Measurements from ENCODE around the gene CCER1.

CCER1 gene

GRCh38 chr12:90969851-90970250 is 14.9 kb upstream of the CCER1 start:
- in situ Hi-C loops (cut with MboI; ENCODE audit: low sequenced_read_pairs), result loop anchor here (25.0 kb wide), 1 partner anchor 367 kb away; no protein-coding TSS in a partner anchor

DNA sequence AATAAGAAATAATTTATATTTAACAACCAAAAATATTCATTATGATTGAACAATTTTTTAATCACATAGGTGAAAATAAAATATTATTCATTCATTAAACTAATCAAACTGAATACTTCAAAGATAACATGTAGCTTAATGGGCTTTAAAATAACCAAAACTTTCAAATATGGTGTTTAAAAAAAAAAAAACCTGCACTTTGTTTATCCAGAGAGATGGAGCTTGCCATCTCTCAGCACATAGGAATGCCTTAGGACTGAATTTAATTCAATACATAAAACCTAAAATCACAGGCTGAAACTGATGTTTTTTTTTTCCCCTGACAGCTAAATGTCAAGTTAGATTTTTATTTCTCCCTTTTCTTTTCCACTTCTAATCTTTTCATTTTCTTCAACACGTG is 14.4 kb upstream of the CCER1 start:
- in situ Hi-C loops (cut with MboI; ENCODE audit: low sequenced_read_pairs), result loop anchor here (25.0 kb wide), 1 partner anchor 368 kb away; no protein-coding TSS in a partner anchor

GRCh38 chr12:90965204-90965603 is 10.2 kb upstream of the CCER1 start:
- in situ Hi-C loops (cut with MboI; ENCODE audit: low sequenced_read_pairs), result loop anchor here (25.0 kb wide), 1 partner anchor 372 kb away; no protein-coding TSS in a partner anchor

- in situ Hi-C loops (cut with MboI; ENCODE audit: low sequenced_read_pairs), result loop anchor here (25.0 kb wide), 1 partner anchor 373 kb away; no protein-coding TSS in a partner anchor
These were observed 9.6 kb upstream of the CCER1 start for GRCh38 chr12:90964616-90965015.

GRCh38 chr12:90963946-90964345 is 9.0 kb upstream of the CCER1 start:
- in situ Hi-C loops (cut with MboI; ENCODE audit: low sequenced_read_pairs), result loop anchor here (25.0 kb wide), 1 partner anchor 373 kb away; no protein-coding TSS in a partner anchor

GRCh38 chr12:90961154-90961553 is 6.2 kb upstream of the CCER1 start:
- in situ Hi-C loops (cut with MboI; ENCODE audit: low sequenced_read_pairs), result loop anchor here (25.0 kb wide), 1 partner anchor 376 kb away; no protein-coding TSS in a partner anchor

- in situ Hi-C loops (cut with MboI; ENCODE audit: low sequenced_read_pairs), result loop anchor here (25.0 kb wide), 1 partner anchor 378 kb away; no protein-coding TSS in a partner anchor
These were observed 4.7 kb upstream of the CCER1 start for GRCh38 chr12:90959538-90960139.

GRCh38 chr12:90959032-90959431 is 4.1 kb upstream of the CCER1 start:
- in situ Hi-C loops (cut with MboI; ENCODE audit: low sequenced_read_pairs), result loop anchor here (25.0 kb wide), 1 partner anchor 378 kb away; no protein-coding TSS in a partner anchor

GRCh38 chr12:90958347-90958746 is 3.4 kb upstream of the CCER1 start:
- in situ Hi-C loops (cut with MboI; ENCODE audit: low sequenced_read_pairs), result loop anchor here (25.0 kb wide), 1 partner anchor 379 kb away; no protein-coding TSS in a partner anchor

GRCh38 chr12:90954428-90954827 is 548 bp downstream of the CCER1 start:
- in situ Hi-C loops (cut with MboI; ENCODE audit: low sequenced_read_pairs), result loop anchor here (25.0 kb wide), 1 partner anchor 383 kb away; no protein-coding TSS in a partner anchor

DNA sequence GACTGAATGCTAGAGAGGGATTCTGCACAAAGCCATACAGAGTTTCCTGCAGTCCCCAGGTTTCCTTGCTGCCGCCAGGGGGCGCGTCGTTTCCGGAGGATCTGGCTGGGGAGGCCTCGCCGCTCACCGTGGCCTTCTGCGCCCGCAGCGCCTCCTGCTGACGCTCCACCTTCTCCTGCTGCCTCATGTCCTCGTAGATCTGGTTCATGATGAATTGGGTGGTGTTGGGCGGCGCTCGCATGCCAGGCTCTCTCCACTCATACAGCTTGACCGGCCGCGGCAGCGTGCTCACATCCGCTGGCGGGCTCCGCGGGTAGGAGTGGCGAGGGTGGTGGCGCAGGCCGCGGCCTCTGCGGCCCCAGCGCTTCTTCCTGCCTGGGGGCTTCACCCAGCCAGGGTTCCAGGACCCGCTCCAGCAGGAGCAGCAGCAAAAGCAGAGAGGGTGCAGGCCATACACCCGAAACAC is 987 bp downstream of the CCER1 start:
- in situ Hi-C loops (cut with MboI; ENCODE audit: low sequenced_read_pairs), result loop anchor here (25.0 kb wide), 1 partner anchor 383 kb away; no protein-coding TSS in a partner anchor

DNA sequence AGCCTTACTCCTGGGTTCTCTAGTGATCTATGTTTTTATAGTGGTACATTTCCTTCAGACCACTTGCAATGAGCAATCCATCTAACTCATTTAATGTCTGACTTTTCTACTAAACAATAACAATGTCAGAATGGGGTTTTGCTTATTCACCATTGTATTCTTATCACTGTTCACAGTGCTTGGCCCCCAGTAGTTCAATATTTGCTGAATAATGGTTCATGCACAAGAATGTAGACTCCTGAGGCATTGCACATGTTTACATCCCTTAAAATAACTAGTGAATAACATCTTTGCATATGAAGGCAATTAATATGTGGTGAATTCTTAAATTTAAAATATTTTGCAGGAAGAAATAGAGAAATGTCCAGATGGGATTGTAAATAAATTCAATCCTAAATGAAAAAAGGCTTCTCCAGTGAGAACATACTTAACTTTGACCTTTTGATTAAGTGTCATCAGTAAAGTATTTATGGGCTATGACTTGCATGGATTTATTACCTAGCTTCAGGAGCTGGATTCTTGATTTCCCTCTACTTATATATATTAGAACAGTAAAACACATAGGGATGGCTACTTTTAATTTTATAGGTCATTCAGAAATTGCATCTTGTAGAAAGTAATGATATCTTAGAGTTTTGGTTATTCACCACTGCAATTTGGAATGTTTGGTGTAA is 3.4 kb downstream of the CCER1 start:
- in situ Hi-C loops (cut with MboI; ENCODE audit: low sequenced_read_pairs), result loop anchor here (25.0 kb wide), 1 partner anchor 386 kb away; no protein-coding TSS in a partner anchor

- in situ Hi-C loops (cut with MboI; ENCODE audit: low sequenced_read_pairs), result no loop called here
These were observed 7.1 kb downstream of the CCER1 start for GRCh38 chr12:90947869-90948268.

DNA sequence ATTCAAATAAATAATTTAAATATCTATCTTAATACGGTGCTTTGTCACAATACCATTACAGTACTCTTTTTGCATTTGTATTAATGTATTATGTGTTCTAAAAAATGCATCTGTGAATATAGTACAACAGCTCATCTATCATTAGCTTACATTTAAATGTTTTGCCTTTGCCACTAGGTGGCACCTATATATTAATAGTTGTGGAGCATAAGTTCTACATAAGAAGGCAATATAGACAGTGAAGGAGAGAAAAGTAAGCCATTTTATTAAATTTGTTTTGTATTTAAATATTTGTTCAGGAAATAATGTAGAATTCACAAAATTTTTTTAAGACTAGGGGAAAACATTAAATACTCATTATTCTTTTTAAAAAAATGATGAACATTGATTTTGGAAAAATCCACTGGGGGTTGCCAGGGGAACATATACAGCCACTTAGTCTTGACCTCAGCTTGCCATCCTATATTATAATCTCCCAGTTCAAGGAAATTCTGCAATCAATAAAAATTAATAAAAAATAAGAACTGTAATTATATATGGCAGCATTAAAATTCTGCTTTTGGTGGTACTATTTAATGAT is 9.8 kb downstream of the CCER1 start:
- in situ Hi-C loops (cut with MboI; ENCODE audit: low sequenced_read_pairs), result no loop called here

- in situ Hi-C loops (cut with MboI; ENCODE audit: low sequenced_read_pairs), result no loop called here
These were observed 11.7 kb downstream of the CCER1 start for GRCh38 chr12:90943255-90943654.

- in situ Hi-C loops (cut with MboI; ENCODE audit: low sequenced_read_pairs), result no loop called here
These were observed 14.0 kb downstream of the CCER1 start for GRCh38 chr12:90940872-90941499.

DNA sequence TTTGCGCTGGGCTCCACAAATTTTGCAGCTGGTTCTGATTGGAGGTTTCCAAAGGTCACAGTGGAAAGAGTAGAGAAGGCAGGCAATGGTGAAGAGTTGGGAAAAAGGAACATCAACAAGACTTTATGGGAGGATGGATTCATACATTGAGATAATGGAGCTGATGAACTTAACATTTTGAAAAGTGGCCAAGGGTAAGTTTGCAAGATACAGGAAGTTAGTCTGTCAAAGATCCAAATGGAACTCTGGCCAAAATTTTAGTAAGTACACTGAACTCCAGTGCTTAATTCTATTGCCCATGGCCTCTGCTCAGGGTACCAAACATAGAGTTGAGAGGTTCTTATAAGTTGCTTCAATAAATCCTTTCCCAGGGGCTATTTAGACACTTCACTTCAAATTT is 15.6 kb downstream of the CCER1 start:
- in situ Hi-C loops (cut with MboI; ENCODE audit: low sequenced_read_pairs), result no loop called here

DNA sequence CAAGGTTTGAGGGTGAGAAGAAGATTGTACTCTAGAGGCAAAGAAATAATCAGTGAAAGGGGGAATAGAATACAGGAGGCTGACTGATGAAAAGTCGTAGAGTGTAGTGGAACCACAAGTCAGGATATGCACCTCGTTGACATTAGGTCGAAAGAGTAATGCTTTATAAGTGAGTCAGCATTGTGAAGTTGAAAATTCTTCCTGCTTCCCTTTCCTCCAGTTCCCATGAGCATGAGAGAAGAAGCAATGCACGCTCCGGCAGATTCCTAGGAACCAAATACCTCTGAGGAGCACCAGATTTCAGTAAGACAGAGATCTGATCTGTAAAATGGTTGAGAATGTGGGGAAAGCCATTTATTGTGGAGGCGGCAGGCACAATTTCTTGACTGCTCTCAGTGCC is 16.5 kb downstream of the CCER1 start:
- in situ Hi-C loops (cut with MboI; ENCODE audit: low sequenced_read_pairs), result no loop called here

DNA sequence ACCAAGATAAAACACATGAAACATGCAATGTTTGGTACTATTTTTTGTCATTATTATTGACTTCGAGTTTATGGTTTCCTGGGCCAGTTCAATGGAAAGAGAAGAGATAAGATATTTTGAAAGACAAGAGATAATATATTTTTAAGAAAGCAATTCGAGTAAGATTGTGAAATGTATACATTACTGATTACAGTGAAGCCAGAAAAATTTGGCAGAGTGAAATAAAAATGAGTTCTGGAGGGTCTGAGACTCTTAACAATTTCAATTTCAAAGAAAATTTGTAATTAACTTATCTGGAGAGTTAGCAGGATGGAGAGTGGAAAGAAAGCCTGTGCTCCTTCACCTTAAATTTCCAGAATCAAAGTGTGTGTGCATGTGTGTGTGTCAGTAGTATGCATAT is 17.3 kb downstream of the CCER1 start:
- in situ Hi-C loops (cut with MboI; ENCODE audit: low sequenced_read_pairs), result no loop called here

- in situ Hi-C loops (cut with MboI; ENCODE audit: low sequenced_read_pairs), result no loop called here
These were observed 18.6 kb downstream of the CCER1 start for GRCh38 chr12:90936230-90937005.
